Kasumi-1 (cell line): Measurements from ENCODE around the gene SSH2.
A peak's percentile ranks its signal among the peaks of the same experiment; 100 is the strongest.

Source experiments
- DNase-seq, 2 experiments: peaks; one replicate each; lab custom pipeline; 2025; lab: John Stamatoyannopoulos, UW

SSH2 gene

GRCh38 chr17:29611351-29612093 is 318.5 kb downstream of the SSH2 start:
- no peak for DNase-seq

DNA sequence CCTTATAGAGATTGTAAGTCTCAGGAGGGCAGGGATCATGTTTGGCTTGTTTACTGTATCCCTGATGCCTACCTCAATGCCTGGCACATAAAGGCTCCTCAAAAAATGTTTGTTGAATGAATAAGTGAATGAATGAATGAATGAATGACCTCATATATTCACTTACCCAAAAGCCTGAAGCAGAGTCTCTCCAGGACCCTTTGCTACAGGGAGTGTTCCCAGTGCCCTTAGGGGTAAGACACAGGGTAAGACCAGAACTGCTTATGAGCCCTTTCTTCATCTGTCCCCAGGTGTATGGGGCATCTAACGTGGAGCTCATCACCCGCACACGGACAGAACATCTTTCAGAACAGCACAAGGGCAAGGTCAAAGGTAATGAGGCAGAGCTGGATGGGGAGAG is 319.6 kb downstream of the SSH2 start:
- no peak for DNase-seq

GRCh38 chr17:29608986-29609385 is 321.0 kb downstream of the SSH2 start:
- no peak for DNase-seq

GRCh38 chr17:29607557-29608195 is 322.4 kb downstream of the SSH2 start:
- DNase-seq = no peak

GRCh38 chr17:29603109-29603674 is 326.8 kb downstream of the SSH2 start:
- DNase-seq = no peak

DNA sequence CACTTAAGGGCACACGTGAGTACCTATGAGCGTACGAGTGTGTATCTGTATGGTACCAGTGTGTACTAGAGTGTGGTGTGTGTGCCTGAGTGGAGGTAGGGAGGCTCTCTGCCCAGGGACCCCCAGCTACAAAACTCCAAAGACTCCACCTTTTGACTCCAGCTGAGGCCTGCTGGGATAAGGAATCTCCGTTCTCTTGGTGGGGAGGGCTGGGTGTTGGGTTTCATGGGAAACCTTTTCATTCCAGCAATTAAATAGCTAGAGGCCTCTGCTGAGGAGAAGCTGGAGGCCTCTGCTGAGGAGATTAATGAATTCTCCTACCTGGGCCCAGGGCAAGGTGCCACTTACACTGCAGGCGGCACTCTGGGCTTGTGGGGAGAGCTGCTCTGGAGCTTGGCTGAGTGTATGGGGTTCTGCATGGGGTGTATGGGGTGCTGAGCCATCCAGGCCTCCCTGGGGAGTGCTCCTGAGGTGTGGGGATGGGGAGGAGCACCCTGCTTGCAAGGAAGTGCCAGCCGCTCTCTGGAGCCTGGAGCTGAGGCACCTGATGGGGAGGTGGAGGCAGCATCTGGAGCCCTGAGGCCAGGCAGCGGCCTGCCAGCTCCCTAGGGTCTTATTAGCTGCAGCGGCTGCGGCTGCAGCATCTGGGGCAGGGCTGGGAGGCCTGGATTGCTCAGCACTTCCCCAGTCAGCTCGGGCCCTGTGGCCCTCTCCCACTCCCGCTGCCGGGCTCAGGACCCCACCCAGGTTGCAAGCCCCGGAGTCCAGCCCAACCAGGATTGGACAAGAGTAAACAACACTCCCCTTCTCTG is 332.5 kb downstream of the SSH2 start:
- no peak for DNase-seq

DNA sequence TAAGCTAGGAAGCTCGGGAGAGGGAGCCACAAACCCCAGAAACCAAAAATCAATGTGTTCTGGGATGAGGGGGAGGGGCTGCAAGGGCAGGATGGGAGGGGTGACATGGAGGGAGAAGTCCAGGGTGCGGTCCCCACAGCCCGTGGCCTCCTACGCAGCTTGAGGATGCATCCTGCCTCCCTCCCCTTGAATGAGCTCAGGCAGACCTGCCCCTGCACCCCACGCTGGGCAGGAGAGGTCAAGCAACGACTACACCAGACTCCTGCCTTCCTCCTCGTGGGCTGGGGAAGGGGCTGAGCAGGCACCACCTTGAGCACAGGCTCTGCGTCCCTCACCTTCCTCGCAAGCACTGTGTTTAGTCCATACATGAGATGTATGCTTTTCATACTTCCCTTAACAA is 333.2 kb downstream of the SSH2 start:
- DNase-seq = no peak

DNA sequence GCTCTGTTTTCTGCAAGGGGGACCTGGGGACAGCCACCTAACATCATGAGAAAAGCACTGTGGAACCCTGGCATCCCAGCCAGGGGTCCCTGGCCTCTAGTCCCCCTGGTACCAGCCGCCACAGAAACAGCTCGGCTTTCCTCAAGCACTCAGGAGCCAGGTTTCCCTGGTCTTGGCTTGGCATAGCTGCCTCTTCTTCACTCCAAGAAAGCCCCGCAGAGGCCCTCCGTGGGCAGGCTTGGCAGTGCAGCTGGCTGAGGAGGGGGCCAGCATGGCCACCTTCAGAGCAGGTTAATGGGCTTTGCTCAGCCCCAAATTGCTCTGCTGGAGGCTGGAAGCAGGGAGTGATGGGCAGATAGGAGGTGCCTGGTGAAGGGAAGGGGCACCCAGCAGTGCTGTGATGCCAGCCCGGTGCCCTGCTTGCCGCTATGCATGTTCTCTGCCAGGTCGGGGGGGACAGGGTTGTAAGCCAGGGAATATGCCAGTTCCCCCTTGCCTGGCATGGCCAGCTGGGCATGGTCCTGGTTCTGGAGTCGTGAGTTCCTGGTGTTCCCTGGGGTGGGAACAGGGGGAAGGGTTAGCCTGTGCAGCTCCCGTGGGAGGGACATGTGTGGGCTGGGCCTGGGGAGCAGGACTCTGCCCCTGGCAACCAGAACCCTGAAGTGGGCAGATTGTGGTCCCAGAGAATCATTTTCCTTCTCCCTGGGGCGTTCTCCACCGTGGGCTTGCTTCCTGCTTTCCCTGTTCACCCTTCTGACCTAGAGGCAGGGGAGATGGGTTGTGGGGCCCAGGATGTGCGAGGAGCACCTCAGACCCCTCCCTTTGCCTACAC is 333.9 kb downstream of the SSH2 start:
- no peak for DNase-seq

- no peak for DNase-seq
Measured at GRCh38 chr17:29595107-29595942, 334.7 kb downstream of the SSH2 start.

DNA sequence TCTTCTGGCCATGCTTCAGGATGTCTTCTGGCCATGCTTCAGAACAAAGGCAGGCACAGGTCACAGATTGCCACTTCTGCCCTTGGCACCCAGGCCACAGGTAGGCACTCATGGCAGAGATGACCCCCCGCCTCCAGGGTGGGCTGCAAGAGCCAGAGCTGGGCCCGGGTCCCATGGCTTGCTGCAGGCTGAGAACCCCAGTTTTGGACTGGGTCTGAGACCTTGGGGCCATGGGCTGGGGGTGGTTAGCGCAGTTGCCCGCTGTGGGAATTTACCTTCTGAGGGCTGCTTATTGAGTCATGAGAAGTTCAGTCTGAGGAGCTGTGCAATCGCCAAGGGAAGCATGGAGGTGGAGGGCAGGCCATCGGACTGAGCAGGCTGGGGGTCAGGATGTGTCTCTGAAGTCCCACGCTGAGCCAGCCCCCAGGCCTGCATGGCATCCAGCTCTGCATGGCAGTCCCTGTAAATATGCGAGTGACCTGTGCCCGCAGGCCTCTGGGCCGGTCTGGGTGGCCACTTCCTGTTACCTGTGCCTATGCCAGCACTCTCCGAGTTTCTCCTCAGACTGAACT is 335.4 kb downstream of the SSH2 start:
- no peak for DNase-seq

GRCh38 chr17:29593591-29594518 is 336.2 kb downstream of the SSH2 start:
- peak; percentile 51 to 54 for DNase-seq

DNA sequence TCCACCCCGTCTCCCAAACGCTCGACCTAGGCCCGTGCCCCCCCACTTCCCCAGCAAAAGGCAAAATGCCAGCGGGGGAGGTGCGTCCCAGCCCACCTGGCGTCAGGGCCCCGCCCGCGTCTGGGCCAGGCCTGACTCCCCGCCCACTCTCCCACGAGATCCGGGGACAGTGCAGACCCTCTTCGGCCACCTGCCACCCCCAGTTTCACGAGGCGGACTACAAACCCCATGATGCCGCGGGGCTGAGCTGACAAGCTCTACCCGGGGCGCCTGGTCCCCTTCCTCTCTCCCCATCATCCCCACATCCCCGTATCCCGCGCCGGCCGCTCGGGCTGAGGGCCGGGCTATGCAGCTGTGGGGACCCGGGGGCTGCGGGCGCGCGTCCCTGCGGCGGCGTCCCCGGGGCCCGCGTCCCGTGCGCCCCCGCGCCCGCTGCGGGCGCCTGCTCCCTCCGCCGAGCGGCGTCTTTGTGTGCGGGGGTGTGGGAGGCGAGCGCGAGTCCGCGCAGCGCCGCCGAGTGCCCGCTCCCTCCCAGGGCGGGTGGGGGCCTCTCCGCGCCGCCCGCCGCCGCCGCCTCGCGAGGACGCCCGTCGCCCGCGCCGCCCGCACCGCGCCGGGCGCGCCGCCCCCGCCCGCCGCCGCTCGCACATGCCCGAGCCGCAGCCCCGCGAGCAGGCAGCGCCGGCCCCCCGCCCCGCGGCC is 337.0 kb downstream of the SSH2 start, which contains the start of gene ANKRD13B:
Gene ANKRD13B (plus strand): TSS at position 283 of the 702 bp plus-strand sequence. CDS start 490 bp downstream, outside the sequence.
- DNase-seq = peak; percentile 29 to 48

DNA sequence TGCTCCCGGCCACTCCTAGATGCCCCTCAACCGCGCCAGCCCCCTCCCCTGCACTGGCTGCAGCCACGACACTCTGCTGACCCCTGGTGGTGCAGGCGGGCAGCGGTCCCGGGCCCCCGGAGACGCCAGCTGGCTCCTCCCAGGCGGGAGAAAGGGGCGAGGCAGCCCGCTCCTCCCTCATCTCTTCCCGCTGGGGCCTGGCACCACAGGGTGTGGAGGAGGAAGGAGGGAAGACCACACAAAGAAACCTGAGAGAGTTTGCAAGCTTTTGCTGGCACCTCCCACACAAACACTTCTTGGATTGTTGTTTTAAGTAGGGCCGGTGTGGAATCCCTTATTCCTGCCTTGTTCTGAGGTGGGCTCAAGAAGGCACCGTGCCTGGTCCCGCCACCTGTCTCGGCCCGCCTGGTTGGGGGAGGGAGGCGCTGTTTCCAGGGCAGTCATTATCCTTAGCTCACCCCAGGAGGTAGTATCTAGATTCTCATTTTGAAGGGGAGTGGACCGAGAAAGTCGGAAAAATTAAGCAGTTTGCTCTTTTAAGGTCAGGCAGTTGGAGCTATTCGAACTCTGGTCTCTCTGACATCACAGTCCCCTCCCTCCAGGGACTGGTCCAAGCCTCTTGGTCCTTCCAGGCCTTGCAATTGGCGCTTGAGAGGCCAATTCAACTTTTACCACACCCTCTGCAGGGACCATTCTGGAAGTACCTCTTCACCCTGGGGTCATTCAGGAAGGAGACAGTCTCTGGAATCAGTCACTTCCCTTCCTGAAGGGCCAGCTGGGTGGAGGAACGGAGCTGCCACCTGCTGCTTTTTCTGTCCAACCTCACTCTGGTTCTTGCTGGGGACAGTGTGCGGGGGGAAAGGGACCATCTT is 338.1 kb downstream of the SSH2 start:
- peak; percentile 83 to 86 for DNase-seq

DNA sequence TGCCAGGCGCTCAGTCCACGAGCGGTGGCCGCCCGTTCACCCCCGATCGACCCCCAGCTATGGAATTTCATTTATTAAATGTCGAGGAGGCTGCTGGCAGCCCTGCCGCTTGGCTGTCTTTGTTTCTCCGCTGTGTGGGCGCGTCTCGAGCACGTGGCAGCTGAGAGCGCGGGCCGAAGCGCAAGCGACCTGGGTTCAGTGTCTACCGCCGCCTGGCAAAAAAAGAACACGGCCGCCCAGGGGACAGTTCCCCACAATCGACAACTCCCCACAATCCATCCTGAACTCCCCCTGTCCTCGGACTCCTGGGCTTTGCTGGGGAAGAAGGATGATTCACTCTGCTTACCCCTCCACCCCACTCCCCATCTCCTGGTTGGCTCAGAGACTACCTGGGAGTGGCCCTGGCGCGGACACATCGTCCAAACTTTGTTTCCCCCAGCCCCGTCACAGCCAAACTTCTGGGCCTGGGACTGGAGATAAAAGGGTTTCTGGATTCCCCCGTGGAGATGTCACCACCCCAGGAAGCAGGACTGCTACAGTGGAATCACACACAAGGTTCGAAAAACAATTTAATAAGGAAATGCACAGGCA is 338.8 kb downstream of the SSH2 start:
- peak; percentile 63 to 86 for DNase-seq

DNA sequence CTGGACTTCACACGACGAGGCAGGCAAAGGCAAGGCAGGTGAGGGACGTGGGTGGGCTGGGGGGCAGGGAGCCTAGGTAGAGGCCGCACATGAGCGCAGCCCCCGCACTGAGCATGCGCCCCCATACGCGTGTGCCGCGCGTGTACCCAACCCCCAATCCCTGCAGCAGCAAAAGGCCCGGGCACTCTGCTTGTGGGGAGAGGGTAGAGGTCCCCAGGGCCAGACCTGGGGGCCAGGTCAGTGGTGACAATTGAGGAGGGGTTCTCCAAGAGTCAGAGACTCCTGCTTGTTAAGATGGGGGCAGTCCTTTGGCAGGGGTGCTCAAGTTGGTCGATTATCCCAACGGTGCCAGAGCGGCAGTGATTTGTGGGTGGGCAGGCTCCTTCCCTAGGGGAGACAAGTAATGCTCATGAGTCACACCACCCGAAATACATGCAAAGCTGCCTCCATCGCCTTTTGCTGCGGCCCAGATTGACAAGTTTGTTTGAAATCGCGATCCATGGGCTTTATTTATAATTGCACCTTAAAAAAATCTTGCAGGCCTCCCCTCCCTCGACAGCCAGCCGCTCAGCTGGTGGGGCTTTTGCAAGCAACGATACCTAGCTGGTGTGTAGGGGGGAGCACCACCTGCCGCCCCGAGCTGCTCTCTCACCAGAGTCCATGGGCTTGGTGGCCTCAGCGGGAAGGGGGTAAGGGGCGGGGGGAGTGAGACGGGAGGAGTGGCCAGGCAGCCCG is 339.4 kb downstream of the SSH2 start:
- peak; percentile 32 to 43 for DNase-seq
